Measurements from ENCODE around the gene MAP7D3. TPM values are rescaled to one million over a fixed set of nuclear protein-coding genes. Genes with fewer than 3 reads are reported as not detected.
A peak's percentile ranks its signal among the peaks of the same experiment; 100 is the strongest.
"Not testable (repeated sequence)": the region's sequence is repeated elsewhere in the genome, so short reads cannot be mapped to it uniquely, and the experiment has no call there.

The MAP7D3 gene
- total RNA-seq, 1 donor from 2014 or later: 28.1 TPM

GRCh38 chrX:136255541-136255940, 4.3 kb upstream of the MAP7D3 start:
- no peak for DNase-seq (ENCODE audit: low read depth)

- peak; percentile 8 for DNase-seq (ENCODE audit: low read depth)
Observed at GRCh38 chrX:136250191-136251040, 784 bp downstream of the MAP7D3 start.

GRCh38 chrX:136246201-136246600, 5.0 kb downstream of the MAP7D3 start:
- DNase-seq (ENCODE audit: low read depth): no peak

GRCh38 chrX:136237849-136238248, 13.4 kb downstream of the MAP7D3 start:
- not testable (repeated sequence) for DNase-seq (ENCODE audit: low read depth)

GRCh38 chrX:136237074-136237473, 14.1 kb downstream of the MAP7D3 start:
- DNase-seq (ENCODE audit: low read depth): no peak

- DNase-seq (ENCODE audit: low read depth): no peak
Observed at GRCh38 chrX:136228839-136229207, 22.4 kb downstream of the MAP7D3 start.

GRCh38 chrX:136227948-136228838, 23.0 kb downstream of the MAP7D3 start:
- DNase-seq (ENCODE audit: low read depth): no peak

- DNase-seq (ENCODE audit: low read depth): no peak
Observed at GRCh38 chrX:136227074-136227473, 24.1 kb downstream of the MAP7D3 start.

GRCh38 chrX:136221851-136222513, 29.2 kb downstream of the MAP7D3 start:
- DNase-seq (ENCODE audit: low read depth): no peak

- no peak for DNase-seq (ENCODE audit: low read depth)
Observed at GRCh38 chrX:136220951-136221350, 30.2 kb downstream of the MAP7D3 start.

GRCh38 chrX:136220540-136220939, 30.7 kb downstream of the MAP7D3 start:
- no peak for DNase-seq (ENCODE audit: low read depth)

GRCh38 chrX:136219893-136220292, 31.3 kb downstream of the MAP7D3 start:
- no peak for DNase-seq (ENCODE audit: low read depth)

GRCh38 chrX:136215559-136215958, 35.6 kb downstream of the MAP7D3 start:
- DNase-seq (ENCODE audit: low read depth): no peak

- peak; percentile 89 for DNase-seq (ENCODE audit: low read depth)
Observed at GRCh38 chrX:136214551-136214950, 36.6 kb downstream of the MAP7D3 start.

GRCh38 chrX:136212557-136213111, 38.6 kb downstream of the MAP7D3 start:
- no peak for DNase-seq (ENCODE audit: low read depth)

GRCh38 chrX:136211766-136212556, 39.2 kb downstream of the MAP7D3 start:
- no peak for DNase-seq (ENCODE audit: low read depth)

- no peak for DNase-seq (ENCODE audit: low read depth)
Observed at GRCh38 chrX:136210806-136211205, 40.4 kb downstream of the MAP7D3 start.

GRCh38 chrX:136210243-136210642, 41.0 kb downstream of the MAP7D3 start:
- DNase-seq (ENCODE audit: low read depth): peak; percentile 56

- no peak for DNase-seq (ENCODE audit: low read depth)
Observed at GRCh38 chrX:136209751-136210150, 41.4 kb downstream of the MAP7D3 start.

- DNase-seq (ENCODE audit: low read depth): no peak
Observed at GRCh38 chrX:136209016-136209738, 42.0 kb downstream of the MAP7D3 start.

All from renal cortical epithelial cell (primary cell).